GM19372 (cell line): Measurements from ENCODE around the gene ENOX1.

ENCODE experiments used
- ATAC-seq: cut with Tn5 transposase; IDR thresholded peaks from one replicate; pipeline ENCODE4 v1.9.1; 2021; ENCODE audit warnings: mild to moderate bottlenecking, low read depth, moderate library complexity; ENCODE audit not compliant: unreplicated experiment

ENOX1 gene

DNA sequence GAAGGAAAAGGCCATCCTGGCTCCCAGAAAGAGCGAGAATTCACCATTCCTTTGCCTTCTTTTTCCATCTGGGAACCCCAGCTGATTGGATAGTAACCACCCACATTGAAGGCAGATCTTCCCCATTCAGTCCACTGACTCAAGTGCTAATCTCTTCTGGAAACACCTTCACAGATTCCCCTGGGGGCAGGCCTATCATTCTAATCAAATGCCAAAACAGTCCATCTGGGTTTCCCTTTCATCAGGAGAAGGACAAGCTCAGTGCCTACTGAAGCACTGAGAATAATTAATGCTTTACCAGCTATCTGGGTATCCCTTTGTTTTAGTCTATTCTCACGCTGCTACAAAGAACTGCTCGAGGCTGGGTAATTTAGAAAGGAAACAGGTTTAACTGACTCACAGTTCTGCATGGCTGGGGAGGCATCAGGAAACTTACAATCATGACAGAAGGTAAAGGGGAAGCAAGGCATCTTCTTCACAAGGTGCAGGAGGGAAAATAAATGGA lies 293.2 kb downstream of the ENOX1 start:
- no peak for ATAC-seq

DNA sequence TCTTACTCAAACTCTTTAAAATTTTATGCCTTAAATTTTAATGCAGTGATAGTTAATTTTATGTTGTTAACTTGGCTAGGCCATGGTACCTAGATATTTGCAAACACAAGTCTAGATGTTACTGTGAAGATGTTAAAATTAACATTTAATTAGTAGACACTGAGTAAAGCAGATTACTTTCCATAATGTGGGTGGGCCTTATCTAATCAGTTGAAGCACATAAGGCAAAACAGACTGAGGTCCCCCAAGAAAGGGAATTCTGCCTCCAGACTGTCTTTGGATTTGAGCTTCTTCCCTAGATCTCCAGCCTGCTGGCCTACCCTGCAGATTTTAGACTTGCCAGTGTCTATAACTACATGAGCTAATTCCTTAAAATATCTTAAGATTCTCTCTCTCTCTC lies 294.0 kb downstream of the ENOX1 start:
- ATAC-seq = no peak

DNA sequence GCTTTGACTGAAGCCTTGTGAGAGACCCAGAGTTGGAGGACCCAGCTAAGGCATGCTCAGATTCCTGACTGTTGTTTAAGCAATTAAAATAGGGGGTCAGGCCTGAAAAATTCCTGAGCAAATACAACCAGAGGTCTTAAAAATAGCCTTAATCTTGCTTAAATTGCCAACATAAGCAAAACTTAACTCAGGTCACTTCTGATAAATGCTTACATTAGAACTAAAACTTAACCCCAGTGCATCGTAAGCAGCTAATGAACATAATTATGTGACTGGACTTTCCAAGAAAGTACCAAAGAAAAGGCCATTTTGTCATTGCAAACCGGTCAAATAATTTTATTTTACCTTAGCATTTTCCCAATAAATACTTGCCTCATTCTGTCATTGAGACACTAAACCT lies 294.5 kb downstream of the ENOX1 start:
- no peak for ATAC-seq

DNA sequence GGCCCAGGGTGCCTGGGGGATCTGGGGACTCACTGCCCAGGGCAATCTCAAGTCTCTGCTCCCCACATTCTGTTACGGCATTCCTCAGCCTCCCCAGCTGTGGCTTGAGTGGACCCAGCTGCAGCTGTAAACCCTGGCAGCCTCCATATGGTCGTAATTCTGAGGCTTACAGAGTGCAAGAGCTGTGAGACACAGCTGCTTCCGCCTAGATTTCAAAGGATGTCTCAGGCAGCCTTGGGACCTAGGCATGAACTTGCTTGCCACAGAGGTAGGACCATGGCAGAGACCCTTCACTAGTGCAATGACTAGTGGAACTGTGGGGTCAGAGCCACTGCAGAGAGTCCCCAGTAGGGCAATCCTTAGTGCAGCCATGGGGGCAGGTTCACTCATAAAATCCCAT lies 297.5 kb downstream of the ENOX1 start:
- no peak for ATAC-seq

DNA sequence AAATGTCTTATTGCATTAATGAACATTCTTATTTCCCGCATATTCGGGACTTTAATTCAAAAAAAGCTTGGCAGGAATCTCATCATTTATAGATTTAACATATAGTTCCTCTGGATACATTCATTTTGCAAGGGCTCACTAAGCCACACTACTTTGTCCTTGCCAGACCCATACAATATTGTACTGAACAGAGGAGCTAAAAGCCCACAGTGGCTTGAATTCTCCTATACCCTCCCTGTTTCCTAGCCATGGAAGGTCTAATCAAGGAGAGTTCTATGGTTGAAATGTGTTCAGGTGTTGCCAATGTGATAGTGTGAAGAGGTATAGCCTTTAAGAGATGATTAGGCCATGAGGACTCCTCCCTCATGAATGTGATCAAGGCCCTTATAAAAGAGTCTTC lies 298.9 kb downstream of the ENOX1 start:
- no peak for ATAC-seq

DNA sequence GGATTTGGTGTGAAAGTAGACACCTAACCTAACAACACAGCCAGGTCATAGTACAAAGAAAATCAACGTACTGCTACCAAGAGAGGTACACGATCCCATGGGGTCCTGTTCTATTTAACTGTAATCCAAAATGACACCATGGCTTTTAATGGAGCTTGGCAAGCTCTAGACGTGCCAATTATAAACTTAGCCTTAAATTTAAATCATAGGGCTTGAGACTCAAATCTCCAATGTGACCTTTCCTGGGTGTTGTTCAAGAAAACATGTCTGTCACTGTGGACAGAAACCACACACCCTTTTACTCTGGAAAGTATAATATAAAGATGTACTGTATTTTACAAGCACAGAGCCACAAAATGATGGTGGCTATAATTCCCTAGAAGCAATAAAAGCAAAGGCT lies 299.3 kb downstream of the ENOX1 start:
- ATAC-seq = no peak

DNA sequence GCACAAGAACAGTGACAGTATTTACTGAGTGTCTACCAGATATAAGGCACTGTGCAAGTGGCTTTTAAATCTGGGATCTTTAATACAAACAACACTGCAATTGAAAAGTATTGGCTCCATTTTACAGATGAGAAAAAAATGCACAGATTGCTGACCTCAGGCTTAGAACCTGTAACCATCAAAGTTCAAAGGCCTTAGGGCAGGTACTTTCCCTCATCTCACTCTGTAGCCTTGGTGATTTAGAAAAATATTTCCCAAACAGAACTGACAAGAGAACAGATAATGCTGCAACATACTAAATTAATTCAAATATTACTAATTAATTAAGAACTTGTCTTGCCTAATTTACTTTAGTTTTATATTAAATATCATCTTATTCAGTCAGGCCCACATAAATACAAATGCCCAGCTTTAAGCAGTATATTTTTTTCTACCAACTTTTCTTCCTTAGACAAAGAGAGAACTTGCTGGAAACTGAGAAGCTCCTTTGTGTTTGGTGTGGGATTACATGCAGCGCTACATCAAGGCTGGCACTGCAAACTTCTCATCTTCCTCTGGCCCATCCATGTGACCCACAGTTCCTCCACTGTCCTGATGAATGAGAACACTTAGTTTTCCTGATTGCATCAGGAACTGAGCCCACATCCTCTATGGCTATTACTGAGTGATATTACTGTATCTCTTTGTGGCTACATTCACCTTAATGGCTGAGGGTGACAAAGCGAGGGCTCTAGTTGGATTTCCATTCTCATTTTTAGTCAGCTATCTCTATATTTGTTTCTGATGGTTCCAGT lies 302.1 kb downstream of the ENOX1 start:
- ATAC-seq = no peak

DNA sequence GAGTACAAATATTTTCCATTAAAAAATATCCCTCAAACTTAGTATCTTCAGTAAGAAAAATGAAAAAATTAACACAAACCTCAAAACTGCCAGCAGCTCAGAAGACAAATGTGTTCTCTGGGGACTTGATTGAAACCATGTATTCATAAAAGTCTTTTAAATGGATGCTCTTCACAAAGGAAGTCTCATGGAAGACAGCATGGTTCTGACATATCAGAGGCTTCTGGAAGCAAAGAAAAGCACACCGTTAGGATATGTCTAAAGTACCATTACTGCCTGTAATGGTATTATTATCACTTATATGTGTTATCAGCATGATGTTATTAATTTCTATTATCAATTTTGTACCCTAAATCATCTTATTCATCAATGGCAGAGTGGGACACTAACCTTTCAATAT lies 302.8 kb downstream of the ENOX1 start:
- ATAC-seq = no peak

DNA sequence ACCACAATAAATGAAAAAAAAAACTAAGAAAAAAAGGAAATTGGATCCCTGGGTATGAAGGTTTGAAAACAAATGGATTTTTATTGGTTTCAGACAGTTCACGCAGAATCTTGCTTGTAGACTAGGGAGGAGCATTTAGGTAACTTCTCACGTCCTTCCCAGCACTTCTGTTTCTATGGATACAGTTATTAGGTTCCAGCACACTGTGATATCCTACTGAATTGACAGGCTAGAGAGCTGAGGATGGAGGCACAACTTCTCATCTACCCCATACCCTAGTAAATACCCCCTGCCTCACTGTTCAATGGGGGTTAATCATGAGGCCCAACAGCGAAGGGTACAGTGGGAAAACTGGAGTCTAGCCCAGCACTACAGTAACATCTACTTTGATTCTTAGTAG lies 304.1 kb downstream of the ENOX1 start:
- no peak for ATAC-seq

DNA sequence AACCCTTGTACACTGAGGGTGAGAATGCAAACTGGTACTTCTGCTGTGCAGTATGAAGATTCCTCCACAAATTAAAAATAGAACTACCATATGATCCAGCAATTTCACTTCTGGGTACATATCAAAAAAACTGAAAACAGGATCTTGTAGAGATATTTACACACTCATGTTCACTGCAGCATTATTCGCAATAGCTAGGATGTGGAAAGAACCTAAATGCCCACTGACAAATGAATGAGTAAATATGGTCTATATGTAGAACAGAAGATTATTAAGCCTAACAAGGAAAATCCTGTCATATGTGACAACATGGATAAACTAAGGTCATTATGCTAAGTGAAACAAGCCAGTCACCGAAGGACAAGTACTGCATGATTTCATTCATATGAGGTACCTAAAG lies 304.7 kb downstream of the ENOX1 start:
- no peak for ATAC-seq

DNA sequence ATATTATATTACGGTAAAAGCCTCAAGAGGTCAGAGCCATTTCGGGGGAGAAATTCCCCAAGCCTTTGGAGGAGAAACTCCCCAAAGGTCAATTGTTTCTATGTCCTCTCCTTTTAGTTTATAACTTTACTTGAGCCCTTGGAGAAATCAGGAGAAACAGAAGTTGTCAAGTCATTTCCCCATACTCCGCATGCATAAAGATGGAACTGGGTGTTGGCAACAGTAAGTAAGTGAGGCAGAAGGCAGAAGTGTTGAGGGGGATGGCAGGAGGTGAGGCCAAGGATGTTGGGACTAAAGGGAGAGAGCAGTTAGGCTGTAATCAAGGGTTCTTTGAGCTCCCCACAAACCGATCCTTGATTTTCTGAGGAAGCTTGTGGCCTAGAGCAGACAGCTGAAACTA lies 307.9 kb downstream of the ENOX1 start:
- ATAC-seq = no peak

DNA sequence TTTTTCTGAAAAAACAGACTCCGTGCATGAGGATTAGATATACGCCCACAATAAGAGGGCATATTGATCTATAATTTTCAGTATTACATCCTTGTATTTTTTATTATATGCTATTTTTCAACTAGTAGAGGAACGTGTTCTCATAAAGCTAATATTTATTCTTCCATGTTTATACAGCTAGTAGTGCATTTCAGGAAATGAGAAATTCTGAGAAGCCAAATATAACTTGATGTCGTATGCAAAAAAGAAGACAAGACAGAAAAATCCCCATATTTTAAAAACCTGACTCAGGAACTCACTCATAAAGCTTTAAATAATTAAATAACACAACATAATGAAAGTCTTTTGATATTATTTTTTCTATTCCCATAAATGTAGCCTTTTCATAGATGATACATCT lies 308.6 kb downstream of the ENOX1 start:
- ATAC-seq = no peak

DNA sequence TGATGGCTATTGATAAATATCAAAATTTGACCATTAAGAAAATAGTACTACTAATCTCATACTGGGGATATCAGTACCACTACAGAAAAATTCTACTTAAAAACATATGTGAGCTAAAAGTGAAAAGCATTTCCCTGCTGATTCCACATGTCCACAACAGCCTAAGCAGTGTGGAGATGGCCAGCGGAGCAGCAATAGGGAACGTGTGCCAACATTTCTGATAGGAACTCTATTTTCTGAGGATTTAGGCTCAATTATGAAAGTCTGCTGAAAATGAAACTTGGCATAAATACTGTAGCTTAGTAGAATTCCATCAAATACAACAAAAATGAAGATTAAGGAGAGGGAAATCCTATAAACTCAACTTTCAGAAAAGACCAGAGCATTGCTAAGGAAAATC lies 311.6 kb downstream of the ENOX1 start:
- no peak for ATAC-seq

DNA sequence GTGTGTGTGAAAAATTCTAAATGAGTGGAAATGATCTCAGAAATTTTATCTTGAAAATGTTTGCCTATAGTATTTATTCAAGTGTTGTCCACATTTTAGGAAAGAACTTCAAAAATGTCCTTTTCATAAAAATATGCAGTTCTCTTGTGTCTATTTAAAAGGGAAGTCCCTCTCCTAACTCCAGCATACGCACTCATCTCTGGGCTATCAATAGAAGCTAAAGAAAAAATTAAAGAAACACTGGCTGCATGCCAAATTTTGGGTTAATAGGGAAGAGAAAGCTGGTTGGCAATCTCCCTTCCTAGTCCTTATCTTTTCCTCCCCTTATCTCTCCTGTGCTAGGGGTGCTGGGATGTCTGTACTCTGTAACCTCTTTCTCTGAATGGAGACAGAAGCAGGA lies 313.3 kb downstream of the ENOX1 start:
- ATAC-seq = no peak

DNA sequence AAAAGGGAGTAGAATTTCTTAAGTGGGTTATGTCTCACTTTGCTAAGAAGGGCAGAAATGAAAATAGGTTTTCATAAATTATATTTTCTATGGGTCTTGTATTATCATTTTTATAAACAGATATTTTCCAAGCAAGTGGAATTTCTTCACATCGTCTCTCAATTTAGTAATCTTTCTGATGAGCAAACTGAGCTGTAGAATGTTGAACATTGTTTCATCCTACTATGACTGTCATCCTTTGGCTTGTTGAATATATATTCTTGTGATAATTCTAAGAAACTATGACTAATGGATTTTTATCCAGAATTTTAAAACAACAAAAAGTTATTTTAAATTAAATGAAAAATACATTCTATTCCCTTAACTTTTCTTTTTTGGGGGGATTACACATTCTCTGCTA lies 313.8 kb downstream of the ENOX1 start:
- ATAC-seq = no peak

DNA sequence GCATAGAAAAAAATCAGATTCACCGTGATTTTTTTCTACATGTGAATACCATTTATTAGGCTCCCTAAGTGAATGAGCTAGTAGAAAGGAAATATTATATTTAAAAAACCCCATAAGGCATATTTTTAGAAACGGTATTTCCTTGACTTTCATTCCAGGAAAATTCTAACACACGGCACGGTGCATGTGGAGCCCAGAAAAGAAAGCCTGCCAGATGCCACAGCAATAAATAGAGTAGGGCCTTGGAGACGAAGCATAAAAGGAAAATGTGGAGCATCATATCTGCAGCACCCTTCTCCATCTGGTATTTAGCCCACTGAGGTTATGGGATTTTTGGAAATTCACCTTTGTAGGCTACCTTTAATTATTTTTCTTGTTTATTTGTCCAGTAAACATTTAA lies 314.4 kb downstream of the ENOX1 start:
- ATAC-seq = no peak

DNA sequence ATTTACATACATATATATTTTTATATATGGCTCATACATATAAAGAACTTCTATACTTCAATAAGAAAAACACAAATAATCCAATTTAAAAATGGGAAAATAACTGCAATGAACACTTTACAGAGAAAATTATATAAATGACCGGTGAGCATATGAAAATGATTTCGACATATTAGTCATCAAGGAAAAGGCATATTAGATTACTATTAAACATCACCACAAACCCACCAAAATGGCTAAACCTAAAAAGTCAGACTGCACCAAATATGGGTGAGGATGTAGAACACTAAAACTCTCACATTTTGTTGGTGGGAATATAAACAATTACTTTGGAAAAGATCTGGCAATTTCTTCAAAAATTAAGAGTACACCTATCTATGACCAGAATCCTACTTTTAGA lies 316.2 kb downstream of the ENOX1 start:
- ATAC-seq = no peak

DNA sequence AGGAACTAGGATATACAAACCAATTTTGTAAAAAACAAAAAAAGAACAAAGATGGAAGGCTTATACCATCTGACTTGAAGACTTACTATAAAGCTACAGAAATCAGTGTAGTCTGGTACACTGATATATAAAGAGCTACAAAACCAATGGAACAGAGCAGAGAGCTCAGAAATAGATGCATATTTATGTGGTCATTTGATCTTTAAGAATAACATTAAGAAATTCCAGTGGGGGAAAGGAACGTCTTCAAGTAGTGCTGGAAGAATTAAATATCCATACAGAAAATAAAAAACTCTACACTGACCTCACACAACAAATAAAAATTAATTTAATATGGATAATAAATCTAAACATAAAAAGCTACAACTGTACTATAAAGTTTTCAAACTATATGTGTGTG lies 317.0 kb downstream of the ENOX1 start:
- ATAC-seq = no peak

DNA sequence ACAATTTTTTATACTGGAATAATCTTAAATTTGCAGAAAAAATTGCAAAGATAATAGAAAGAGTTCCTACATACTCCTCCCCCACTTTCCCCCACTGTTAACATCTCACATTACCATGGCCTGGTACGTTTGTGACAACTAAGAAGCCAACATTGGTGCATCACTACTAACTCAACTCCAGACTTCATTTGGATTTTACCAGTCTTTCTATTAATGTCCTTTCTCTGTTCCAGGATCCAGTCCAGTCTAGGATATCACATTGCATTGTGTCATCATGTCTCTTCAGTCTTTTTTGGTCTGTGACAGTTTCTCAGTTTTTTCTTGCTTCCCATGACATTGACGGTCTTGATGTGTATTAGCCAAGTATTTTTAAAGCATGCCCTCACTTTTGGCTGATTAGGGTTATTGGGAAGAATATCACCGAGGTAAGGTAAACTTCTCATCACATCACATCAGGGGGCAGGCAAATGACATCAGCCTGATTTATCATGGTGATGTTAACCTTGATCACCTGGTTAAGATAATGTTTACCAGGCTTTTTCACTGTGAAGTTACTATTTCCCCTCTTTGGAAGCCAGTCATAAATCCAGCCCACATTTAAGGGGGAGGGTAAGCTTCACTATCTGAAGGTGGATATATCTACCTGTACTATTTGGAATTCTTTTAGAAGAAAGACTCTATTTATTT lies 322.1 kb downstream of the ENOX1 start:
- ATAC-seq = no peak

DNA sequence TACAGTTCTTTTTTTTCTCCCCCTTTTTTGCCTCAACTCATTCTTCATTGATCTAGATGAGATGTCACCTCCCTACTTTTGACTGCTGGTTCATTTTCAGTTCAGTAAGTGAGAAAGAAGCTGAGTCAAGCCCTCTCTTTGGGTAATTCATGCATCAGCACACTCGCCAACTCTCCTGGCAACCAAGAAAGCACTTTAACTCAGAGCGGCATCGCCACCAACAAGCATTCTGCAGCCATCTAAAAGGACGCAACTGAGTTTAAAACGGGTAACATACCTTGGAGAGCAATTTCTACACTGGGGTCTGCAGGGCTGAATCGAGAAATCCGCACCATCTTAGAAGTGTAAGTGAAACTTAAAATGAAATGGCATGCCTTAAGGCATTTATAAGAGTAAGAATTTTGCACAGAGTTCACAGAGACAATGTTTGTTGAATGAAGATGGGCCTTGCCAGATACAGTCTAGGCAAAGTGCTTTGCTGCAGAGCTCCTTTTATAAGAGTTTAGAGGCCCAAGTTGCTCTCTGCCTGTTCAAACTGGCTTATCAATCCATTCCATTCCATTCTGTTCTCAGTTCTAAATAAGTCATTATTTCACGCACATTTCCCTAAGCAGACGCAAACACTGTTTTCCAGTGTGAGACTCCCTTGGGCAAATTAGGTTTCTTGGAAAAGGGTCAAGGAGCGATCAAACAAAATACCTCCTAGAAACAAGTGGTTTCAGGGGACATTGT lies 338.0 kb downstream of the ENOX1 start:
- no peak for ATAC-seq

DNA sequence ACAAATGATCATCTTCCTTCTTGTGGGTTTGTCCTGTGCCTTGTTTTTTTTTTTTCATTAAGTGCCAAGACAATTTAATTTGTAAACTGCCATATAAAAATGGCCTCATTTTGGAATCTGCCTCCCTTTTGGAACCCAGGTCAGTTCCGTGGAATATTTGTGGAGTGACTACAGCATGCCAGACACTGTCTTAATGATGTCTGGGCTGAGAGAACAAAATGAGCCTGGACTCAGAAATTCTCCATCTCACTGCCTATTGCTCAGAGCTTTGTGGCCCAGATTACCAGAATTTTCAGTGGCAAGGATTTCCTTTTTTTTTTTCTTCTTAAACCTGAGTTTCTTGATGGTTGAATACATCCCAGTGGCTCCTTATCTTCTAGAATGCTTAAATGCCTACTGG lies 340.6 kb downstream of the ENOX1 start:
- no peak for ATAC-seq
